ENCODE measurements around the gene LAMC1.

LAMC1 gene

DNA sequence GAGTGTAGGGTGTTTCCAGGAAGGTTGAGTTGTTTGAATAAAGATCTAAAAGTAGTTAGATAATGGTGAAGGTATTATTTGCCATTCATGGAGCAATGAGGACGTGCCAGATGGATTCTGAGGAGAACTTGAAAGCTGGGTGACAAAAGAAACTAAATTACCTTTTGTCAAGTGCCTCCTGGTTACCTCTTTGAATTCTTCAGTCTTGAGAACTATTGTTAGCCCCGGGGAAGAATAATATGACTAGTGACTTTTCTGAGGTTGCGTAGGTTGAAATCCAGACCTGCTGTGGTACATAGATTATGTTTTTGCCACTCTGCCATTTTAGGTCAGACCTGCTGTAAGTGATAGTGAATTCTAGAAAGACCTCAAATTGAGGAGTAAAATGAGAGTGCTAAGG is 11.5 kb downstream of the LAMC1 start:
- TF ChIP-seq CTCF (conservative IDR thresholded peaks at IDR 0.05) = no peak
- TF ChIP-seq ZFX (IDR thresholded peaks at IDR 0.05) = no peak
- H3K27ac ChIP-seq = no peak overlapping the region

GRCh38 chr1:183038333-183038866 is 15.2 kb downstream of the LAMC1 start:
- H3K27ac ChIP-seq = no peak overlapping the region
- no peak for TF ChIP-seq ZFX (IDR thresholded peaks at IDR 0.05)
- TF ChIP-seq CTCF (conservative IDR thresholded peaks at IDR 0.05) = no peak

DNA sequence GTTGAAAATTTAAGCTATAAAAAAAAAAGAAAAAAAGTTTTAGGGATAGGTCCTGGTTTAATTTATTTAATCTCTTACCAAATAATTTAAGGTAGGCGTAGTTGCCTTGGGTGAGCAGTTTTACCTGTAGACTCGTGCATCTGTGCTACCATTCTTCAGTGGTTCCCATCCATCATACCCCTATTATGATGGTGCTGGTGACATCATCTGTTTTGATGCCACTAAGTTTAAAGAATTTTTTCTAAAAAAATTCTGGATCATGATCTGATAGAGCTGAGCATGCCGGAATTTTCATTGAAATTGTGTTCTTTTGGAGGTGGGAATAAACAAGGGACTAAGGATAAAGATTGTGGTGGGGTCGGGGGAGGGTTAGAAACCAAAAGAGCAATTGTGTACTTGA is 15.7 kb downstream of the LAMC1 start:
- H3K27ac ChIP-seq = no peak overlapping the region
- TF ChIP-seq ZFX (IDR thresholded peaks at IDR 0.05) = no peak
- TF ChIP-seq CTCF (conservative IDR thresholded peaks at IDR 0.05) = no peak

GRCh38 chr1:183039330-183039729 is 16.1 kb downstream of the LAMC1 start:
- TF ChIP-seq ZFX (IDR thresholded peaks at IDR 0.05) (no peak), CTCF (conservative IDR thresholded peaks at IDR 0.05) (no peak)
- no peak overlapping the region for H3K27ac ChIP-seq

DNA sequence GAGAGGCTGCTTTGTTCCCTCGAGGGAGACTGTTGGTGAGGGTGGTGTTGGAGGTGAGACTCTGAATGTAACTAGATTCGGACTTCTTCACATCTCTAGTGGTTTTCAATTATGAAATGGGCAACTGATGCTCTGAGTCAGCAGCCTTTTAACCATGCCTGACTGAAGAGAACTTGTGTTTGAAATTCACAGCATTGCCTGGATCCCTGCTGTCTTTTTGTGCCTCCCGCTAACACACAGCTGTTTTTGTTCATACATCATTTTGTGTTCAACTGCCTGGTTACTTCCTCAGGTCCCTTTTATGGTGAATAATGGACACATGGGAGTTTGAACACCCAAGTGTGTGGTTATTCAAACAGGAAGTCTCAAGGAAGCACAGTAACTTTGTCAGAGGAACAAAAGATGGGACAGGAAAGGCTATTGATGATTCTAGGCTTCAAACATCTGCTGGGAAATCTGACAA is 16.8 kb downstream of the LAMC1 start:
- H3K27ac ChIP-seq = no peak overlapping the region
- TF ChIP-seq CTCF (conservative IDR thresholded peaks at IDR 0.05) (no peak), ZFX (IDR thresholded peaks at IDR 0.05) (no peak)

GRCh38 chr1:183040547-183040971 is 17.3 kb downstream of the LAMC1 start:
- H3K27ac ChIP-seq = no peak overlapping the region
- TF ChIP-seq ZFX (IDR thresholded peaks at IDR 0.05) = no peak
- TF ChIP-seq CTCF (conservative IDR thresholded peaks at IDR 0.05) = no peak

DNA sequence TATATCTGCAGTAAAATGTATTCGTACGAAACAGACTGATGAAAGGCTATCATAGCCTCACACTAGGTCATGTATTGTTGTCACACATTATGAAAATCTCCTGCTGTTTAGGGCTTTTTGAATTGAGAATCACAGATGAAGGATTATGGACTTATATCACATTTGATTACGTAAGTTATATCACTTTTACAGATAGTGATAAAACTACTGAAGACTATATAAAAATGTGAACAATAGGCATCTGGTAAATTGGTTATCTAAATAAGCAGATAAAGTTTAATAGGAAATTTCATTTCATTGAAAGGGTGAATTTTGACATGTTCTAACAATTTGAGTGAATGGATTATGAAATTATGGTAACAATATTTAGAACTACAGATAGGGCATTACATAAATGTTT is 20.0 kb downstream of the LAMC1 start:
- no peak for TF ChIP-seq CTCF (conservative IDR thresholded peaks at IDR 0.05)
- TF ChIP-seq ZFX (IDR thresholded peaks at IDR 0.05) = no peak
- no peak overlapping the region for H3K27ac ChIP-seq
